Measurements from ENCODE around the gene ATXN2. TPM values are rescaled to one million over a fixed set of nuclear protein-coding genes. Genes with fewer than 3 reads are reported as not detected.

The ATXN2 gene
- total RNA-seq, 3 donors from 2014 or later = 49.9 to 82.5 (median 55.4) TPM

- DNase-seq (peak in 2 of 3 donors; percentile 55 to 75), ATAC-seq (no peak)
- Histone ChIP-seq H3K9me3 (no peaks in the 10 kb centered on the region), H3K4me3 (no peak overlapping the region), H3K36me3 (ENCODE audit: low read depth) (no peaks in the 10 kb centered on the region), H3K4me1 (ENCODE audit: low read depth) (peaks cover 29% of the 10 kb centered on the region)
- intact Hi-C loops (cut with DNase I, micrococcal nuclease) = no loop called here
- TF ChIP-seq CTCF (IDR thresholded peaks at IDR 0.05) = no peak
Observed at GRCh38 chr12:111409780-111410430, 189.2 kb downstream of the ATXN2 start.

DNA sequence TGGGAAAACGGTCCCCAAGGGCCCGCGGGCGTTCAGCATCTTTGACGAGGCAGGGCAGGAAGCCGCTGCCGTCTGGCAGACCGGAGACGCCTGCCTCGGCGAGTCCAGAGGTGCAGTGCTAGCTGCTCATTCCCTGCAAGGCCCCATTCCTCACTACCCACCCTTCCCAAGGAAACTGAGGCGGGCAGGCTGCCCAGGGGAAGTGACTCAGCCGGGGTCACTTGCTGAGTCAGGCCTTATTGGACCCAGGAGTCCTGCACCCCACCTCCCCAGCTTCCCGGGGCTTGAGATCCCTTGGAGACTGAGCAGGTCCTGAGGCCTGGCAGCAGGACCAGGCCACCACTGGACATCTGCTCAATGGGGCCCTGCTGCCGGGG is 189.7 kb downstream of the ATXN2 start:
- DNase-seq (peak in 1 of 3 donors; percentile 46), ATAC-seq (no peak)
- no peak for TF ChIP-seq CTCF (IDR thresholded peaks at IDR 0.05)
- no peaks in the 10 kb centered on the region for H3K9me3 ChIP-seq
- H3K4me3 ChIP-seq = no peak overlapping the region
- peaks cover 34% of the 10 kb centered on the region for H3K4me1 ChIP-seq (ENCODE audit: low read depth)
- intact Hi-C loops (cut with DNase I, micrococcal nuclease) = no loop called here
- no peaks in the 10 kb centered on the region for H3K36me3 ChIP-seq (ENCODE audit: low read depth)

DNA sequence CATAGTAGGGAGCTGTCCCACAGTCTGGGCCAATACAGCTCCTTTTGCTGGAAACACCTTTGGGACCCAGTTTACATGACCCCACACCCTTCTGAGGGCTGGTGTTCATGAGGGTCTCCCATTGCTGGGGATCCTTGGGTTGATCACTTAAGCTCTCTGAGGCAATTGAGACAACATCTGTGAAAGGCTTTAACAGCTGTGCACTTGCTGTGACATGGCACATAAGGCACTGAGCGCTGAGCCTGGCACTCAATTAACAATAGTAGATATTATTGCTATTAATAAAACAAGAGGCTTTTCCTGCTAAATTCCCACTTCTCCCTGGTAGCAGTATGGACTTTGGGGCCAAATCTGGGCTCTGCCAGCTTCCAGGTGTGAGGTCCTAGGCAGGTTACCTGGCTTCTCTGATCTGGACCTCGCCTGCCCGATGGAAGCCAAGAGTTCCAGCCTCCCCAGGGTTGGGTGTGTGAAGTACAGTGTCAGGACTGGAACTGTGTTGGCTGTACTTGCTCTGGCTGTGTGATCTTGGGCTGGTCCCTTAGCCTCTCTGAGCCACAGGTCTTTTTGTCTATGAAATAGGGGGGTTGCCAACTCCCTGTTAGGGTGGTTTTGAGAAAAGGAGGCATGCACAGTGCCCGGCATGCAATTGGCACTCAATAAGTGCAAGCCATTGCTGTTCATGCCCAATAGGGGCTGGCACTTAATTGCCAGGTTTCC is 190.3 kb downstream of the ATXN2 start:
- Histone ChIP-seq H3K9me3 (no peaks in the 10 kb centered on the region), H3K36me3 (ENCODE audit: low read depth) (no peaks in the 10 kb centered on the region), H3K4me1 (ENCODE audit: low read depth) (peaks cover 36% of the 10 kb centered on the region), H3K4me3 (no peak overlapping the region)
- intact Hi-C loops (cut with DNase I, micrococcal nuclease) = no loop called here
- TF ChIP-seq CTCF (IDR thresholded peaks at IDR 0.05) = no peak
- no peak for DNase-seq
- no peak for ATAC-seq

- DNase-seq (no peak), ATAC-seq (no peak)
- Histone ChIP-seq H3K36me3 (ENCODE audit: low read depth) (no peaks in the 10 kb centered on the region), H3K4me1 (ENCODE audit: low read depth) (peaks cover 36% of the 10 kb centered on the region), H3K4me3 (no peak overlapping the region), H3K9me3 (no peaks in the 10 kb centered on the region)
- intact Hi-C loops (cut with DNase I, micrococcal nuclease) = no loop called here
- TF ChIP-seq CTCF (IDR thresholded peaks at IDR 0.05) = no peak
Observed at GRCh38 chr12:111408116-111408440, 191.0 kb downstream of the ATXN2 start.

GRCh38 chr12:111407377-111408115 is 191.6 kb downstream of the ATXN2 start:
- ATAC-seq = no peak
- Histone ChIP-seq H3K4me3 (peak overlapping the region; percentile 80), H3K9me3 (no peaks in the 10 kb centered on the region), H3K4me1 (ENCODE audit: low read depth) (peaks cover 36% of the 10 kb centered on the region), H3K36me3 (ENCODE audit: low read depth) (no peaks in the 10 kb centered on the region)
- intact Hi-C loops (cut with DNase I, micrococcal nuclease) = no loop called here
- TF ChIP-seq CTCF (IDR thresholded peaks at IDR 0.05) = no peak
- no peak for DNase-seq

All from mucosa of descending colon (tissue), 3 donors.